ENCODE results near the gene SIK3.

The SIK3 gene

GRCh38 chr11:116890193-116890592, 208.0 kb downstream of the SIK3 start:
- no peak overlapping the region for H3K4me3 ChIP-seq (ENCODE audit: low read length)
- DNase-seq (ENCODE audit: low read depth, low spot score) = no peak

GRCh38 chr11:116888884-116889549, 209.2 kb downstream of the SIK3 start:
- H3K4me3 ChIP-seq (ENCODE audit: low read length) = no peak overlapping the region

GRCh38 chr11:116888024-116888423, 210.2 kb downstream of the SIK3 start:
- H3K4me3 ChIP-seq (ENCODE audit: low read length) = no peak overlapping the region
- no peak for DNase-seq (ENCODE audit: low read depth, low spot score)

More at GRCh38 chr11:116888884-116889549, 209.2 kb downstream of the SIK3 start:
- DNase-seq (ENCODE audit: low read depth, low spot score) = no peak

- H3K4me3 ChIP-seq (ENCODE audit: low read length) = no peak overlapping the region
- DNase-seq (ENCODE audit: low read depth, low spot score) = no peak
These were observed 212.1 kb downstream of the SIK3 start for GRCh38 chr11:116885951-116886655.

- H3K4me3 ChIP-seq (ENCODE audit: low read length) = no peak overlapping the region
- no peak for DNase-seq (ENCODE audit: low read depth, low spot score)
These were observed 215.8 kb downstream of the SIK3 start for GRCh38 chr11:116882386-116882785.

GRCh38 chr11:116881143-116881542, 217.1 kb downstream of the SIK3 start:
- DNase-seq (ENCODE audit: low read depth, low spot score) = no peak
- no peak overlapping the region for H3K4me3 ChIP-seq (ENCODE audit: low read length)

- H3K4me3 ChIP-seq (ENCODE audit: low read length) = no peak overlapping the region
- peak; percentile 55 for DNase-seq (ENCODE audit: low read depth, low spot score)
These were observed 218.2 kb downstream of the SIK3 start for GRCh38 chr11:116879800-116880625.

- DNase-seq (ENCODE audit: low read depth, low spot score) = no peak
- no peak overlapping the region for H3K4me3 ChIP-seq (ENCODE audit: low read length)
These were observed 221.6 kb downstream of the SIK3 start for GRCh38 chr11:116876656-116877055.

- DNase-seq (ENCODE audit: low read depth, low spot score) = no peak
- no peak overlapping the region for H3K4me3 ChIP-seq (ENCODE audit: low read length)
These were observed 223.0 kb downstream of the SIK3 start for GRCh38 chr11:116875194-116875593.

- no peak for DNase-seq (ENCODE audit: low read depth, low spot score)
- no peak overlapping the region for H3K4me3 ChIP-seq (ENCODE audit: low read length)
These were observed 224.0 kb downstream of the SIK3 start for GRCh38 chr11:116874251-116874650.

GRCh38 chr11:116873381-116873780, 224.8 kb downstream of the SIK3 start:
- DNase-seq (ENCODE audit: low read depth, low spot score) = no peak
- H3K4me3 ChIP-seq (ENCODE audit: low read length) = no peak overlapping the region

GRCh38 chr11:116871248-116871647, 227.0 kb downstream of the SIK3 start:
- H3K4me3 ChIP-seq (ENCODE audit: low read length) = no peak overlapping the region
- DNase-seq (ENCODE audit: low read depth, low spot score) = no peak

- H3K4me3 ChIP-seq (ENCODE audit: low read length) = no peak overlapping the region
- no peak for DNase-seq (ENCODE audit: low read depth, low spot score)
These were observed 228.2 kb downstream of the SIK3 start for GRCh38 chr11:116870054-116870453.

- no peak for DNase-seq (ENCODE audit: low read depth, low spot score)
These were observed 228.6 kb downstream of the SIK3 start for GRCh38 chr11:116869610-116870009.

GRCh38 chr11:116868066-116868465, 230.2 kb downstream of the SIK3 start:
- no peak overlapping the region for H3K4me3 ChIP-seq (ENCODE audit: low read length)
- DNase-seq (ENCODE audit: low read depth, low spot score) = no peak

More at GRCh38 chr11:116869610-116870009, 228.6 kb downstream of the SIK3 start:
- no peak overlapping the region for H3K4me3 ChIP-seq (ENCODE audit: low read length)

- DNase-seq (ENCODE audit: low read depth, low spot score) = no peak
- no peak overlapping the region for H3K4me3 ChIP-seq (ENCODE audit: low read length)
These were observed 230.6 kb downstream of the SIK3 start for GRCh38 chr11:116867619-116868018.

- no peak overlapping the region for H3K4me3 ChIP-seq (ENCODE audit: low read length)
- DNase-seq (ENCODE audit: low read depth, low spot score) = no peak
These were observed 231.3 kb downstream of the SIK3 start for GRCh38 chr11:116866804-116867455.

GRCh38 chr11:116865696-116866095, 232.5 kb downstream of the SIK3 start:
- no peak for DNase-seq (ENCODE audit: low read depth, low spot score)

GRCh38 chr11:116864531-116864930, 233.7 kb downstream of the SIK3 start:
- no peak for DNase-seq (ENCODE audit: low read depth, low spot score)
- H3K4me3 ChIP-seq (ENCODE audit: low read length) = no peak overlapping the region

More at GRCh38 chr11:116865696-116866095, 232.5 kb downstream of the SIK3 start:
- no peak overlapping the region for H3K4me3 ChIP-seq (ENCODE audit: low read length)
